ENCODE results near the gene FANCD2OS. TPM values are rescaled to one million over a fixed set of nuclear protein-coding genes. Genes with fewer than 3 reads are reported as not detected.
"Not testable (repeated sequence)": the region's sequence is repeated elsewhere in the genome, so short reads cannot be mapped to it uniquely, and the experiment has no call there.

Gene FANCD2OS
- polyA plus RNA-seq, 2 of the 4 experiments (the other 2 are of a cell fraction): not detected

- ChIA-PET POLR2A (no interaction called here), CTCF (interaction anchor here (0.7 kb wide), 1 partner anchor 74 kb away, joined by 3 read pairs; no protein-coding TSS in a partner anchor)
- H3K9me3 ChIP-seq: no peaks in the 10 kb centered on the region
- no peaks in the 10 kb centered on the region for H3K4me1 ChIP-seq
- no peak overlapping the region for H3K4me2 ChIP-seq
- no peak for ATAC-seq
- H3K27ac ChIP-seq: no peak overlapping the region
- no peak for TF ChIP-seq HDAC2 (IDR thresholded peaks at IDR 0.05)
- TF ChIP-seq CHD4 (IDR thresholded peaks at IDR 0.05; ENCODE audit: borderline replicate concordance): no peak
- H3K4me3 ChIP-seq: no peak overlapping the region
- DNase-seq (ENCODE audit: low read depth in 1 of 2, low spot score in 1 of 2): no peak
- FAIRE-seq: no peak
- 90% methylated on average over 4 of the region's 4 CpGs for WGBS (ENCODE audit: missing lambda C conversion rate)
Measured at GRCh38 chr3:10081871-10082270, 26.2 kb downstream of the FANCD2OS start.

GRCh38 chr3:10074666-10075065 is 33.4 kb downstream of the FANCD2OS start:
- DNase-seq (ENCODE audit: low read depth in 1 of 2, low spot score in 1 of 2): no peak
- ChIA-PET POLR2A (no interaction called here), CTCF (interaction anchor here (0.6 kb wide), 1 partner anchor 47 kb away, joined by 3 read pairs; no protein-coding TSS in a partner anchor)
- Histone ChIP-seq H3K4me3 (no peak overlapping the region), H3K27ac (no peak overlapping the region), H3K4me2 (no peak overlapping the region), H3K4me1 (no peaks in the 10 kb centered on the region), H3K9me3 (no peaks in the 10 kb centered on the region)
- no peak for ATAC-seq
- FAIRE-seq: no peak
- TF ChIP-seq SREBF2 (IDR thresholded peaks at IDR 0.05): no peak

- H3K4me3 ChIP-seq; H3K4me2 ChIP-seq; POLR2A ChIA-PET; CTCF ChIA-PET; H3K9me3 ChIP-seq; H3K4me1 ChIP-seq; FAIRE-seq; DNase-seq (ENCODE audit: low read depth in 1 of 2, low spot score in 1 of 2); H3K27ac ChIP-seq; ATAC-seq: not testable (repeated sequence)
- no CpG with 5 or more reads among the region's 33 CpGs for WGBS (ENCODE audit: missing lambda C conversion rate)
Measured at GRCh38 chr3:10070077-10070476, 38.0 kb downstream of the FANCD2OS start.

GRCh38 chr3:10055097-10055496 is 53.0 kb downstream of the FANCD2OS start:
- CTCF ChIA-PET: no interaction called here
- POLR2A ChIA-PET: no interaction called here
- H3K4me2 ChIP-seq: no peak overlapping the region
- 93% methylated on average over 4 of the region's 4 CpGs for WGBS (ENCODE audit: missing lambda C conversion rate)
- H3K4me3 ChIP-seq: no peak overlapping the region
- TF ChIP-seq EP300 (IDR thresholded peaks at IDR 0.05) (no peak), JUN (IDR thresholded peaks at IDR 0.05) (no peak), CBX8 (IDR thresholded peaks at IDR 0.05) (no peak), REST (IDR thresholded peaks at IDR 0.05) (no peak), HOXB13 (CRISPR knock-in tag; IDR thresholded peaks at IDR 0.05; ENCODE audit: low read depth) (no peak), PBX3 (IDR thresholded peaks at IDR 0.05) (no peak), BCL3 (IDR thresholded peaks at IDR 0.05) (no peak), BHLHE40 (IDR thresholded peaks at IDR 0.05; ENCODE audit: low read depth, low read length) (no peak), HES2 (IDR thresholded peaks at IDR 0.05) (no peak), HOXB5 (CRISPR knock-in tag; IDR thresholded peaks at IDR 0.05) (no peak), FOSB (CRISPR knock-in tag; IDR thresholded peaks at IDR 0.05) (no peak), TP53 (CRISPR knock-in tag; IDR thresholded peaks at IDR 0.05) (no peak), RAD21 (conservative IDR thresholded peaks at IDR 0.05 in 1 of 2, IDR thresholded peaks at IDR 0.05 in 1 of 2) (no peak), ZSCAN20 (CRISPR knock-in tag; IDR thresholded peaks at IDR 0.05) (no peak), ATOH8 (CRISPR knock-in tag; IDR thresholded peaks at IDR 0.05; ENCODE audit: low read depth) (no peak), E2F6 (IDR thresholded peaks at IDR 0.05; ENCODE audit: borderline replicate concordance, low read depth) (no peak), USF2 (IDR thresholded peaks at IDR 0.05) (no peak), HEYL (CRISPR knock-in tag; IDR thresholded peaks at IDR 0.05) (no peak)
- H3K9me3 ChIP-seq: no peaks in the 10 kb centered on the region
- no peak for ATAC-seq
- peaks cover 7% of the 10 kb centered on the region; the same call in 2 of the 3 replicates for H3K4me1 ChIP-seq
- H3K27ac ChIP-seq: no peak overlapping the region
- no peak for DNase-seq (ENCODE audit: low read depth in 1 of 2, low spot score in 1 of 2)
- no peak for FAIRE-seq

Measured in A549 (cell line).